Measurements from ENCODE around the gene SNX5.

DNA sequence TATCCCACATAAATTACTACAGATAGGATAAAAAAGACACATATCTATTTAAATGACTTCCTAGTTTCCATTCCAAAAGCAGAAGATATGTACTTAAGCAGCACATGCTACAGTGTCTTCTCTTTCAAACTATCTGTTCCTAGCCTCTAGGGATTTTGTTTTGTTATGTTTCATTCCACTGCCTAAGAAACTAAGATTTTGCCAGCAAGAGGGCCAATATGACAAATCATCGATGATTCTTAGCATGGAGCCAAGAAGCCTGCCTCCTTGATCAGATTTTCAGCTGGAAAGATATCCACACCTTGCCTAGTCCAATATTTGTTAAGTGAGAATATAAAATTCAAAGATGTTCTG lies 7.0 kb downstream of the SNX5 start:
- TF ChIP-seq, protein P1, sequence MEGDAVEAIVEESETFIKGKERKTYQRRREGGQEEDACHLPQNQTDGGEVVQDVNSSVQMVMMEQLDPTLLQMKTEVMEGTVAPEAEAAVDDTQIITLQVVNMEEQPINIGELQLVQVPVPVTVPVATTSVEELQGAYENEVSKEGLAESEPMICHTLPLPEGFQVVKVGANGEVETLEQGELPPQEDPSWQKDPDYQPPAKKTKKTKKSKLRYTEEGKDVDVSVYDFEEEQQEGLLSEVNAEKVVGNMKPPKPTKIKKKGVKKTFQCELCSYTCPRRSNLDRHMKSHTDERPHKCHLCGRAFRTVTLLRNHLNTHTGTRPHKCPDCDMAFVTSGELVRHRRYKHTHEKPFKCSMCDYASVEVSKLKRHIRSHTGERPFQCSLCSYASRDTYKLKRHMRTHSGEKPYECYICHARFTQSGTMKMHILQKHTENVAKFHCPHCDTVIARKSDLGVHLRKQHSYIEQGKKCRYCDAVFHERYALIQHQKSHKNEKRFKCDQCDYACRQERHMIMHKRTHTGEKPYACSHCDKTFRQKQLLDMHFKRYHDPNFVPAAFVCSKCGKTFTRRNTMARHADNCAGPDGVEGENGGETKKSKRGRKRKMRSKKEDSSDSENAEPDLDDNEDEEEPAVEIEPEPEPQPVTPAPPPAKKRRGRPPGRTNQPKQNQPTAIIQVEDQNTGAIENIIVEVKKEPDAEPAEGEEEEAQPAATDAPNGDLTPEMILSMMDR (IDR thresholded peaks at IDR 0.05 in 2 of 3, conservative IDR thresholded peaks at IDR 0.05 in 1 of 3; ENCODE audit: borderline replicate concordance in 1 of 3, insufficient read depth in 1 of 3, low read depth in 2 of 3, low read length in 2 of 3) = no peak
- TF ChIP-seq CBX3 (IDR thresholded peaks at IDR 0.05; ENCODE audit: low read depth) = no peak
- no peak for TF ChIP-seq EGR1 (IDR thresholded peaks at IDR 0.05; ENCODE audit: low read depth)
- TF ChIP-seq POLR2A (IDR thresholded peaks at IDR 0.05; ENCODE audit: borderline replicate concordance, extremely low read depth, insufficient read depth, insufficient read length) = no peak
- no peak for TF ChIP-seq ZNF274 (IDR thresholded peaks at IDR 0.05; ENCODE audit: low read depth, low read length)
- no peak for TF ChIP-seq EZH2phosphoT487 (IDR thresholded peaks at IDR 0.05; ENCODE audit: borderline replicate concordance)
- TF ChIP-seq, protein P2, sequence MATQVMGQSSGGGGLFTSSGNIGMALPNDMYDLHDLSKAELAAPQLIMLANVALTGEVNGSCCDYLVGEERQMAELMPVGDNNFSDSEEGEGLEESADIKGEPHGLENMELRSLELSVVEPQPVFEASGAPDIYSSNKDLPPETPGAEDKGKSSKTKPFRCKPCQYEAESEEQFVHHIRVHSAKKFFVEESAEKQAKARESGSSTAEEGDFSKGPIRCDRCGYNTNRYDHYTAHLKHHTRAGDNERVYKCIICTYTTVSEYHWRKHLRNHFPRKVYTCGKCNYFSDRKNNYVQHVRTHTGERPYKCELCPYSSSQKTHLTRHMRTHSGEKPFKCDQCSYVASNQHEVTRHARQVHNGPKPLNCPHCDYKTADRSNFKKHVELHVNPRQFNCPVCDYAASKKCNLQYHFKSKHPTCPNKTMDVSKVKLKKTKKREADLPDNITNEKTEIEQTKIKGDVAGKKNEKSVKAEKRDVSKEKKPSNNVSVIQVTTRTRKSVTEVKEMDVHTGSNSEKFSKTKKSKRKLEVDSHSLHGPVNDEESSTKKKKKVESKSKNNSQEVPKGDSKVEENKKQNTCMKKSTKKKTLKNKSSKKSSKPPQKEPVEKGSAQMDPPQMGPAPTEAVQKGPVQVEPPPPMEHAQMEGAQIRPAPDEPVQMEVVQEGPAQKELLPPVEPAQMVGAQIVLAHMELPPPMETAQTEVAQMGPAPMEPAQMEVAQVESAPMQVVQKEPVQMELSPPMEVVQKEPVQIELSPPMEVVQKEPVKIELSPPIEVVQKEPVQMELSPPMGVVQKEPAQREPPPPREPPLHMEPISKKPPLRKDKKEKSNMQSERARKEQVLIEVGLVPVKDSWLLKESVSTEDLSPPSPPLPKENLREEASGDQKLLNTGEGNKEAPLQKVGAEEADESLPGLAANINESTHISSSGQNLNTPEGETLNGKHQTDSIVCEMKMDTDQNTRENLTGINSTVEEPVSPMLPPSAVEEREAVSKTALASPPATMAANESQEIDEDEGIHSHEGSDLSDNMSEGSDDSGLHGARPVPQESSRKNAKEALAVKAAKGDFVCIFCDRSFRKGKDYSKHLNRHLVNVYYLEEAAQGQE (IDR thresholded peaks at IDR 0.05; ENCODE audit: low read depth) = no peak
- TF ChIP-seq, protein P3, sequence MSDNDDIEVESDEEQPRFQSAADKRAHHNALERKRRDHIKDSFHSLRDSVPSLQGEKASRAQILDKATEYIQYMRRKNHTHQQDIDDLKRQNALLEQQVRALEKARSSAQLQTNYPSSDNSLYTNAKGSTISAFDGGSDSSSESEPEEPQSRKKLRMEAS (IDR thresholded peaks at IDR 0.05) = no peak
- no peak for TF ChIP-seq RAD21 (IDR thresholded peaks at IDR 0.05; ENCODE audit: low read depth)
- no peak for TF ChIP-seq POLR2AphosphoS5 (IDR thresholded peaks at IDR 0.05; ENCODE audit: low read depth, low read length)

Data from HCT116 (cell line).